GM12873 (cell line): ENCODE results near the gene FXR2.

ENCODE experiments used
- TF ChIP-seq, protein P1 (sequence below): IDR thresholded peaks from 2 replicates; pipeline ENCODE4 v1.5.1; 2012; ENCODE audit warnings: low read depth, mild to moderate bottlenecking, moderate library complexity, low read length, control low read depth; ENCODE audit not compliant: insufficient read depth; ENCODE audit errors: missing control alignments

FXR2 gene

DNA sequence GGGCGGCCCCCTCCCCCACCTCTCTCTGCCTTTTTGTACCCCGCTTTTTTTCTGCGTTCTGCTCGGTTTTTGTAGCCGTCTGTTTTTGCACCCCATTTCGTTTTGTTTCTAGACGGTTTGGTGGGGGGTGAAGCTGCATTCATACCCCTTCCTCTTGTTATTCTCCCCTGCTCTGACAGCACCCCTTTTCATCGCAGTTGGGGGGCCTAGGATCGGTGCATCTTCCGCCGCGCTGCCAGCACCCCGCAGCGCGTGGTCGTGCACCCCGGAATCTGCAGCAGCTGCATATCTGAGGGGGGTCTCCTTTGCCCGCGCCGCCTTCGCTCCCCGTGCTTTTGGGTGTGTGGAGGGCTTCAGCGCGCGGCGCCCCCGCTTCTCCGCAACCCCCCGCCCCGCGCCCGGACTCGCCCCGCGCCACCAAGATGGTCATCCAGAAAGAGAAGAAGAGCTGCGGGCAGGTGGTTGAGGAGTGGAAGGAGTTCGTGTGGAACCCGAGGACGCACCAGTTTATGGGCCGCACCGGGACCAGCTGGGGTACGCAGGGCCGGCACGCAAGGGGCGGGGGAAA is 36.5 kb upstream of the FXR2 start:
- TF ChIP-seq, protein P1, sequence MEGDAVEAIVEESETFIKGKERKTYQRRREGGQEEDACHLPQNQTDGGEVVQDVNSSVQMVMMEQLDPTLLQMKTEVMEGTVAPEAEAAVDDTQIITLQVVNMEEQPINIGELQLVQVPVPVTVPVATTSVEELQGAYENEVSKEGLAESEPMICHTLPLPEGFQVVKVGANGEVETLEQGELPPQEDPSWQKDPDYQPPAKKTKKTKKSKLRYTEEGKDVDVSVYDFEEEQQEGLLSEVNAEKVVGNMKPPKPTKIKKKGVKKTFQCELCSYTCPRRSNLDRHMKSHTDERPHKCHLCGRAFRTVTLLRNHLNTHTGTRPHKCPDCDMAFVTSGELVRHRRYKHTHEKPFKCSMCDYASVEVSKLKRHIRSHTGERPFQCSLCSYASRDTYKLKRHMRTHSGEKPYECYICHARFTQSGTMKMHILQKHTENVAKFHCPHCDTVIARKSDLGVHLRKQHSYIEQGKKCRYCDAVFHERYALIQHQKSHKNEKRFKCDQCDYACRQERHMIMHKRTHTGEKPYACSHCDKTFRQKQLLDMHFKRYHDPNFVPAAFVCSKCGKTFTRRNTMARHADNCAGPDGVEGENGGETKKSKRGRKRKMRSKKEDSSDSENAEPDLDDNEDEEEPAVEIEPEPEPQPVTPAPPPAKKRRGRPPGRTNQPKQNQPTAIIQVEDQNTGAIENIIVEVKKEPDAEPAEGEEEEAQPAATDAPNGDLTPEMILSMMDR = no peak

DNA sequence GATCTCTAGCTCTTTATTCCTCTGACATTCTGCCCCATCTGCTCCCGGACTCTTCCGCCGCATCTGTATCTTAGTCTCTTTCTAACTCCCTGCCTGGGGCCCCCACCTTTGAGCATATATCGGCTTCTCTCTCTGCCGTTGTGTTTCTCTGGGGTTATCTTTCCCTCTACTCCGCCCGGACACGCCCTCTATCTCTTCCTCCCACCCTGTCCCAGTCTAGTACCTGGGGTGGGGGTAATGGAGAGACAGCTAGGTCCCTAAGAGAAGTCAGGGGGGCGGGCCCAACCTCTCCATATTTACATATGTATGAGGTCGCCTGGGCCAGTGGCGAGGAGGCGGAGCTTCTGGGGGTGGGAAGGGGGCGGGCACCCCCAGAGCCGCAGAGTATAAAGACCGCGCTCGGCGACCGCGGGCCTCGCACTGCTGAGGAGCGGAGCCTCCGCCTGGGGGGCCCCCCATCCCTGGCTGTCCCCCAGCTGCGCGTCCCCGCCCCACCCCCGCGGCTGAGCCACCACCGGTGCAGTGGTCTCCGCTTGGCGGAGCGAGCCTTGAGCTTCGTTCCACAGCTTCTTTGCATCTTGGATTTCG is 35.9 kb upstream of the FXR2 start, which contains the start of gene ATP1B2:
Gene ATP1B2 (plus strand): TSS at position 418 of the 588 bp plus-strand sequence. CDS start 593 bp downstream, outside the sequence.
- TF ChIP-seq, protein P1 = no peak

DNA sequence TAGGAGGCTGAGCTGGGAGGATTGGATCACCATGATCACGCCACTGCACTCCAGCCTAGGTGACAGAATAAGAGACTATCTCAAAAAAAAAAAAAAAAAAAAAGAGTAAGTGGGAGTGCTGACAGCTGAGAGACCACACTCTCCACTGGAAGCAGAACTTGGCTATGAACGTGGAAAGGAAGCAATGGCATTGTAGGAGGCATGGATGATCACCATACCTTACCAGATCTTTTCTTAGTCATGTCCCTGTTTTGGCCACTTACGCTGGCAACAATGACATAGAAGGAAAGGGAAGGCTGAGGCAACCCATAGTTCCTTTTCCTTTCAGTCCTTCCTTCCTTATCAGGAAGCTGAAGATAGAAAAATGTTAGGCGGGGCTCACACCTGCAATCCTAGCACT is 32.3 kb upstream of the FXR2 start:
- TF ChIP-seq, protein P1 = no peak

DNA sequence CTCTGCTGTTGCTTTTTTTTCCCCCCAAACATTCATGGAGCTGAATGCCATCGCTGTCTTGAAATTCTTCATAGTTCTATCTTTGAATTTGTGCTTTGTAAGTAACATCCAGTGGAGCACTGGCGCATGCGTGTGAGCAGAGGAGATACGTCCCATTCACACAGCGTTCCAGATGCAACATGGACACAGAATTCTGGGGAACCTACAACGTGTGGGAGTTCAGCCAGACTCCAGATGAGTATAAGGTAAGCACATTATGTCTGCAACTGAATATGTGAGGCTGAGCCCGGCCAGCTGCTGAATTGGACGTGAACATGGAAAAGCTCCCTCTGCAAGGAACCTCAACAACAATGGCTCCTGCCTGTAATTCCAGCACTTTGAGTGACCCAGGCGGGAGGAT is 31.8 kb upstream of the FXR2 start:
- TF ChIP-seq, protein P1 = no peak

DNA sequence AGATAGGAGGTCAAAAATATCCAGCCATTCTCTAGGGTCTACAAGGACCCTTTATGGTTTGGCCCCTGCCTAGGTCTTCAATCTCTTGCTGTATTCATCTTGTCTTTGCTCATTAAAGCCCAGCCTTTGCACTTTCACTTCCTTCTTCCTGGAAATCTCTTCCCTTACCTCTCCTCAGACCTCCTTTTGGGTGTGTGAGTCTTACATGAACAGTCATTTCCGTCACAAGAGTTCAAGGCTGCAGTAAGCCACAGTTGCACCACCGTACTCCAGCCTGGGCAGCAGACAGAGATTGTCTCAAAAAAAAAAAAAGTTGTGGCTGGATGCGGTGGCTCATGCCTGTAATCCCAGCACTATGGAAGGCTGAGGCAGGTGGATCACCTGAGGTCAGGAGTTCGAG is 30.1 kb upstream of the FXR2 start:
- TF ChIP-seq, protein P1 = no peak

DNA sequence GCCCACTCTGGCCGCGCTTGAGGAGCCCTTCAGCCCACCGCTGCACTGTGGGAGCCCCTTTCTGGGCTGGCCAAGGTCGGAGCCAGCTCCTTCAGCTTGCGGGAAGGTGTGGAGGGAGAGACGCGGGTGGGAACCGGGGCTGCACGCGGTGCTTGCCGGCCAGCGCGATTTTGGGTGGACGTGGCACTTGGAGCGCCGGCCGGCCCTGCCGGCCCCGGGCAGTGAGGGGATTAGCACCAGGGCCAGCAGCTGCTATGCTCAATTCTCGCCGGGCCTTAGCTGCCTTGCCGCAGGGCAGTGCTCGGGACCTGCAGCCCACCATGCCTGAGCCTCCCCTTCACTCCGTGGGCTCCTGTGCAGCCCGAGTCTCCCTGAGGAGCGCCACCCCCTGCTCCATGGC is 26.1 kb upstream of the FXR2 start:
- TF ChIP-seq, protein P1 = no peak

DNA sequence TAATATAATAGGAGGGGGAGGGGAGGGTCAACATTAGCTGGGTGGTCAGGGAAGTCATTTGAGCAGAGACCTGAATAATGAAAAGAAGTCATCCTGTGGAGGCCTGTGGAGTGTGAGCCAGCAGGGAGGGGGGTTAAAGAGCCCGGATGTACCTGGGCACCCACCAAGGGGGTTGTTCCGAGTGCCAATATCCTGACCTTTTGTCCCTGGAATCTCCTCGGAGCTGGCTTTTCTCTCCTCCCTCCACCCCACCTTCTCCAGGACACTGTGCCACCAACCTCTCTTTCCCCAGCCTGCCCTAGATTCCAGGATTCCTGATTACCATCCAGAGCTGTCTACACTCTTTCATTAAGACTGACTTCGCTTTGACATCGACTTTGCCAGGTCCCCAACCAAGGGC is 21.5 kb upstream of the FXR2 start:
- TF ChIP-seq, protein P1 = no peak
